Uterus (tissue), 4 donors: ENCODE data around the gene MAP3K8. TPM values are rescaled to one million over a fixed set of nuclear protein-coding genes. Genes with fewer than 3 reads are reported as not detected.

Experiments used
- DNase-seq, 2 donors: peaks; one replicate each; pipeline ENCODE4 v3.0.0-alpha.2; 2019 to 2020
- H3K27ac ChIP-seq, 2 donors: fragments of 200-600 bp; sonication (generic); 1 replicate in 1 of 2; 2 replicates in 1 of 2; pipeline ENCODE4 v1.5.1; 2016 to 2018
- H3K27me3 ChIP-seq, 2 donors: fragments of 200-600 bp; sonication (generic); one replicate each; pipeline ENCODE4 v1.5.1; 2018 to 2019; ENCODE audit warnings: control low read depth in 1 of 2
- H3K36me3 ChIP-seq, 2 donors: fragments of 200-600 bp; sonication (generic); one replicate each; pipeline ENCODE4 v1.5.1; 2019; ENCODE audit warnings: control low read depth in 1 of 2
- H3K4me1 ChIP-seq, 2 donors: fragments of 200-600 bp; sonication (generic); one replicate each; pipeline ENCODE4 v1.5.1; 2018 to 2019; ENCODE audit warnings: control low read depth in 1 of 2
- H3K4me3 ChIP-seq, 2 donors: fragments of 200-600 bp; sonication (generic); 1 replicate in 1 of 2; 2 replicates in 1 of 2; pipeline ENCODE4 v1.5.1; 2018 to 2019; ENCODE audit warnings: mild to moderate bottlenecking in 1 of 2
- H3K9me3 ChIP-seq, 2 donors: fragments of 200-600 bp; sonication (generic); one replicate each; pipeline ENCODE4 v1.5.1; 2019; ENCODE audit warnings: control low read depth in 1 of 2
- POLR2A ChIP-seq, 2 donors: fragments of 450-650 bp; IDR thresholded peaks; one replicate each; pipeline ENCODE4 v1.6.1; 2016; ENCODE audit warnings: antibody characterized with exemption in 2 of 2, mild to moderate bottlenecking in 1 of 2, moderate library complexity in 1 of 2
- intact Hi-C: fragments of 100-400 bp; cut with DNase I; formaldehyde crosslinking; loops from one replicate; pipeline ENCODE4 v1.15.1; 2023; ENCODE audit warnings: low total_unique reads
- total RNA-seq, 4 donors: library from RNA; depleted of rRNA in 3 of 4; stranded (reverse); fragments of >200 nt in 3 of 4; gene quantifications; one replicate each; pipeline versions ENCODE4 v1.1.0 to v1.2.4, GENCODE V29; 2014 to 2023
- TF ChIP-seq, protein P1 (sequence below), 4 experiments: fragments of 200-600 bp in 2 of 4; fragments of 450-650 bp in 2 of 4; sonication (generic) in 2 of 4; IDR thresholded peaks; one replicate each; pipeline ENCODE4 v1.5.1; 2016 to 2019; ENCODE audit warnings: antibody characterized with exemption in 4 of 4, mild to moderate bottlenecking in 2 of 4, moderate library complexity in 1 of 4
- donor health status: DM: yes; HTN: yes; CAD: no.

Gene MAP3K8
- total RNA-seq, 4 donors from 2014 or later: 13.3 to 63.0 (median 24.4) TPM

- H3K36me3 ChIP-seq: no peaks in the 10 kb centered on the region
- TF ChIP-seq, protein P1, sequence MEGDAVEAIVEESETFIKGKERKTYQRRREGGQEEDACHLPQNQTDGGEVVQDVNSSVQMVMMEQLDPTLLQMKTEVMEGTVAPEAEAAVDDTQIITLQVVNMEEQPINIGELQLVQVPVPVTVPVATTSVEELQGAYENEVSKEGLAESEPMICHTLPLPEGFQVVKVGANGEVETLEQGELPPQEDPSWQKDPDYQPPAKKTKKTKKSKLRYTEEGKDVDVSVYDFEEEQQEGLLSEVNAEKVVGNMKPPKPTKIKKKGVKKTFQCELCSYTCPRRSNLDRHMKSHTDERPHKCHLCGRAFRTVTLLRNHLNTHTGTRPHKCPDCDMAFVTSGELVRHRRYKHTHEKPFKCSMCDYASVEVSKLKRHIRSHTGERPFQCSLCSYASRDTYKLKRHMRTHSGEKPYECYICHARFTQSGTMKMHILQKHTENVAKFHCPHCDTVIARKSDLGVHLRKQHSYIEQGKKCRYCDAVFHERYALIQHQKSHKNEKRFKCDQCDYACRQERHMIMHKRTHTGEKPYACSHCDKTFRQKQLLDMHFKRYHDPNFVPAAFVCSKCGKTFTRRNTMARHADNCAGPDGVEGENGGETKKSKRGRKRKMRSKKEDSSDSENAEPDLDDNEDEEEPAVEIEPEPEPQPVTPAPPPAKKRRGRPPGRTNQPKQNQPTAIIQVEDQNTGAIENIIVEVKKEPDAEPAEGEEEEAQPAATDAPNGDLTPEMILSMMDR (IDR thresholded peaks at IDR 0.05): no peak
- TF ChIP-seq POLR2A (IDR thresholded peaks at IDR 0.05): no peak
- no peak overlapping the region for H3K4me3 ChIP-seq
- H3K27ac ChIP-seq: no peak overlapping the region
- no peaks in the 10 kb centered on the region for H3K9me3 ChIP-seq
- DNase-seq: no peak
- H3K27me3 ChIP-seq: no peaks in the 10 kb centered on the region
- H3K4me1 ChIP-seq: no peaks in the 10 kb centered on the region
- intact Hi-C loops: loop anchor here (5.0 kb wide), 1 partner anchor 142 kb away; no protein-coding TSS in a partner anchor
These were observed 43.8 kb upstream of the MAP3K8 start for GRCh38 chr10:30390207-30390606.

DNA sequence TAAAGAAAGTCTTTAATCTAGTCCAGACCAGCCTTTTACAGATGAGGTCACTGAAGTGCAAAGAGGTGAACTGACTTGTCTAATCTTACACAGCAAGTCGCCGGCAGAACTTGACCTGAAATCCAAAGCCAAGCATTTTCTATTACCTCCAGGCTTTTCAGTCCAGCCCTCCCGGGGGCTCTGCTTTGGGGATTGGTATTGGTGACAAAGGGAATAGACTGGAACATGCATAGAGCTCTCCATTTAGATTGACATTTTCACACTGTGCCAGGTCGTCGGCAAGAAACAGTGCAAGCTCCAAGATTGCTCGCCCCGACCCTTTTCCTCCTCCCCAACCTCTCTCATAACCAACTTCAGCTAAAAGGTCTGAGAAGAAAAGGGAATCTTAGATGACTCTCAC is 42.7 kb upstream of the MAP3K8 start:
- intact Hi-C loops: loop anchor here (5.0 kb wide), 1 partner anchor 141 kb away; no protein-coding TSS in a partner anchor
- Histone ChIP-seq H3K36me3 (no peaks in the 10 kb centered on the region), H3K27ac (no peak overlapping the region), H3K4me1 (no peaks in the 10 kb centered on the region), H3K4me3 (no peak overlapping the region), H3K27me3 (no peaks in the 10 kb centered on the region), H3K9me3 (no peaks in the 10 kb centered on the region)
- TF ChIP-seq, protein P1 (IDR thresholded peaks at IDR 0.05): no peak
- TF ChIP-seq POLR2A (IDR thresholded peaks at IDR 0.05): no peak
- no peak for DNase-seq

DNA sequence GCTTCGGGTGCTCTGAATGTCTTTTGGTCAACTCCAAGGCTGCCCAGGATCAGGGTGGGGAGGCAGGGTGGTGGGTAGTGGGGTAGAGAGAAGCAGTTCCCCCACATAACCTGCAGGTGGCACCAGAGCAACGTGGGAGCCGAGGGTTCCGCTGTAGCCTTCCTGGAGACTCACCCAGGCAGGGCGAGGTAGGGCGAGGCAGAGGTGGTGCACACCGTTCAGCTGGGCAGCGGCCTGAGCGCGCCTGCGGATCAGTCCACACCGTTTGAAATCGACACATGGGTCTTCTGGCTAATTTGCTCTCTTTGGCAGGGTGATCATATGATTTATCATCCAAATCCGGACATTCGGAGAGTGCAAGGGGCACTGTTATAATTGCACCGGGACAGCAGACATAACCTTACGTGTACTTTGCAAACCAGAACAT is 41.4 kb upstream of the MAP3K8 start:
- no peak overlapping the region for H3K27ac ChIP-seq
- intact Hi-C loops: loop anchor here (5.0 kb wide), 1 partner anchor 140 kb away; no protein-coding TSS in a partner anchor

DNA sequence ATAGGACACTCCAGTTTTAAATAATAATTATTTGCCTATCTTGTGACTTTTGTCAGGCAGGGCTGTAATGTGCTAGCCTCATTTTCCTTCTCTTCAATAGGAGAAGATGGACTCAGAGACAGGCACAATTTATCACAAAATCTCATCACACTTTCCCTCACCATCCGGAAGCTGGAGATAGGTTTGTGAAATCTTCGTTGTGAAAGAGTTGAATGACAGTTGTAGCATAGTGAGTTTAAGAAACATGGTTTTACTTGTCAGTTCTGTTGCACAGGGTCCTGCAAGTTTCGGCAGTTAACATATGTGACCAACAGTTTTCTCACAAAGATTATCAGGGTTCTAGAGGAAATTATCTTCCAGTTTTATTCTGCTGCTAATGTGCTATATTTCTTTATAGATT is 37.7 kb upstream of the MAP3K8 start:
- no peak for DNase-seq
- Histone ChIP-seq H3K4me3 (no peak overlapping the region), H3K4me1 (no peaks in the 10 kb centered on the region), H3K9me3 (no peaks in the 10 kb centered on the region), H3K36me3 (no peaks in the 10 kb centered on the region), H3K27ac (no peak overlapping the region), H3K27me3 (no peaks in the 10 kb centered on the region)
- intact Hi-C loops: loop anchor here (5.0 kb wide), 1 partner anchor 196 kb away; no protein-coding TSS in a partner anchor
- TF ChIP-seq POLR2A (IDR thresholded peaks at IDR 0.05): no peak
- TF ChIP-seq, protein P1 (IDR thresholded peaks at IDR 0.05): no peak

More for the DNA sequence above, 41.4 kb upstream of the MAP3K8 start:
- DNase-seq: peak; percentile 61 to 70
- Histone ChIP-seq H3K27me3 (no peaks in the 10 kb centered on the region), H3K4me1 (no peaks in the 10 kb centered on the region), H3K4me3 (no peak overlapping the region), H3K36me3 (no peaks in the 10 kb centered on the region), H3K9me3 (no peaks in the 10 kb centered on the region)
- TF ChIP-seq, protein P1 (IDR thresholded peaks at IDR 0.05): peak; percentile 89 to 94 (median 92)
- TF ChIP-seq POLR2A (IDR thresholded peaks at IDR 0.05): no peak

DNA sequence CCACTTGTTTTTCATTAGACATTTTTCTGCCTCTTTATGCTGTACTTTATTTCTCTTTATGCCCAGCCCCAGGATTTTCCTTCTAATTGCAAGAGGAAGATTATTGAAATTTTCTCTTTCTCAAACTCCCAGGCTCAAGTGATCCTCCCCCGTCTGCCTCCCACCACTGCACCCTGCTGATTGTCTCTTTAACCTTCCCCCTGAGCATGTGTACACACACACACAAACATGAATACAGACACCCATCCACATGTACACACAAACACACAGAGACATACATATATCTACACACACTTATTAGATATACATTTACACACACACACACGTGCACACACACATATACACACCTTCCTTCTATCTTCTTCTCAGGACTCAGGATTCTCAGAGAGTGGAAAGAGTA is 37.3 kb upstream of the MAP3K8 start:
- no peak for DNase-seq
- no peak for TF ChIP-seq POLR2A (IDR thresholded peaks at IDR 0.05)
- TF ChIP-seq, protein P1 (IDR thresholded peaks at IDR 0.05): no peak
- Histone ChIP-seq H3K4me1 (no peaks in the 10 kb centered on the region), H3K27ac (no peak overlapping the region), H3K36me3 (no peaks in the 10 kb centered on the region), H3K4me3 (no peak overlapping the region), H3K9me3 (no peaks in the 10 kb centered on the region), H3K27me3 (no peaks in the 10 kb centered on the region)
- intact Hi-C loops: loop anchor here (5.0 kb wide), 1 partner anchor 196 kb away; no protein-coding TSS in a partner anchor
